Measurements from ENCODE around the gene GALK2. TPM values are rescaled to one million over a fixed set of nuclear protein-coding genes. Genes with fewer than 3 reads are reported as not detected.

GALK2 gene
- total RNA-seq, 4 donors from 2014 or later, result 34.5 to 56.6 (median 47.4) TPM

- H3K27ac ChIP-seq, result peak overlapping the region in 3 of 4 donors; percentile 89 to 96 (median 94)
- peaks cover 3 to 64% (median 17%) of the 10 kb centered on the region in 4 donors for H3K4me1 ChIP-seq
- H3K36me3 ChIP-seq, result no peaks in the 10 kb centered on the region
Measured at GRCh38 chr15:49155834-49156627, 14.0 kb upstream of the GALK2 start.

GRCh38 chr15:49163678-49164077 lies 6.4 kb upstream of the GALK2 start:
- H3K4me3 ChIP-seq, result no peak overlapping the region
- H3K27ac ChIP-seq, result no peak overlapping the region
- no peak for DNase-seq (ENCODE audit: low spot score in 2 of 2)
- no peaks in the 10 kb centered on the region for H3K27me3 ChIP-seq
- no peaks in the 10 kb centered on the region for H3K9me3 ChIP-seq
- no peak for TF ChIP-seq POLR2A (IDR thresholded peaks at IDR 0.05)
- TF ChIP-seq EP300 (IDR thresholded peaks at IDR 0.05), result no peak
- TF ChIP-seq CTCF (IDR thresholded peaks at IDR 0.05), result no peak
- H3K4me1 ChIP-seq, result peaks cover 0 to 4% (median 0%) of the 10 kb centered on the region in 4 donors
- H3K36me3 ChIP-seq, result peaks cover 0 to 27% (median 0%) of the 10 kb centered on the region in 3 donors
- WGBS, 2 donors, result 77 to 87% methylated on average over 1 of the region's 1 CpG

More at GRCh38 chr15:49155834-49156627, 14.0 kb upstream of the GALK2 start:
- DNase-seq (ENCODE audit: low spot score in 2 of 2), result no peak
- Histone ChIP-seq H3K9me3 (no peaks in the 10 kb centered on the region), H3K27me3 (no peaks in the 10 kb centered on the region), H3K4me3 (peak overlapping the region; percentile 76 to 96 (median 88))
- 0 to 1% methylated on average over 26 of the region's 26 CpGs for WGBS, 2 donors
- TF ChIP-seq CTCF (IDR thresholded peaks at IDR 0.05) (no peak), POLR2A (IDR thresholded peaks at IDR 0.05) (no peak), EP300 (IDR thresholded peaks at IDR 0.05) (no peak)

- H3K27ac ChIP-seq, result no peak overlapping the region
- peaks cover 0 to 27% (median 0%) of the 10 kb centered on the region in 3 donors for H3K36me3 ChIP-seq
- no peak overlapping the region for H3K4me3 ChIP-seq
- no peaks in the 10 kb centered on the region for H3K9me3 ChIP-seq
- DNase-seq (ENCODE audit: low spot score in 2 of 2), result no peak
- peaks cover 0 to 4% (median 0%) of the 10 kb centered on the region in 4 donors for H3K4me1 ChIP-seq
- TF ChIP-seq CTCF (IDR thresholded peaks at IDR 0.05) (no peak), EP300 (IDR thresholded peaks at IDR 0.05) (no peak), POLR2A (IDR thresholded peaks at IDR 0.05) (no peak)
- H3K27me3 ChIP-seq, result no peaks in the 10 kb centered on the region
Measured at GRCh38 chr15:49164865-49165264, 5.2 kb upstream of the GALK2 start.

GRCh38 chr15:49168016-49168415 lies 2.0 kb upstream of the GALK2 start:
- no peak overlapping the region for H3K4me3 ChIP-seq
- H3K27ac ChIP-seq, result no peak overlapping the region
- 55 to 64% methylated on average over 3 of the region's 3 CpGs for WGBS, 2 donors
- DNase-seq (ENCODE audit: low spot score in 2 of 2), result no peak
- peaks cover 0 to 11% (median 0%) of the 10 kb centered on the region in 3 donors for H3K36me3 ChIP-seq
- TF ChIP-seq EP300 (IDR thresholded peaks at IDR 0.05) (no peak), POLR2A (IDR thresholded peaks at IDR 0.05) (no peak), CTCF (IDR thresholded peaks at IDR 0.05) (no peak)
- no peaks in the 10 kb centered on the region for H3K9me3 ChIP-seq
- no peaks in the 10 kb centered on the region for H3K27me3 ChIP-seq
- H3K4me1 ChIP-seq, result peaks cover 0 to 29% (median 9%) of the 10 kb centered on the region in 4 donors

GRCh38 chr15:49171790-49172189 lies 1.7 kb downstream of the GALK2 start:
- Histone ChIP-seq H3K4me3 (no peak overlapping the region), H3K4me1 (peaks cover 0 to 44% (median 9%) of the 10 kb centered on the region in 4 donors), H3K27me3 (no peaks in the 10 kb centered on the region), H3K9me3 (no peaks in the 10 kb centered on the region), H3K27ac (no peak overlapping the region), H3K36me3 (no peaks in the 10 kb centered on the region)
- no peak for TF ChIP-seq CTCF (IDR thresholded peaks at IDR 0.05)
- TF ChIP-seq POLR2A (IDR thresholded peaks at IDR 0.05), result no peak
- TF ChIP-seq EP300 (IDR thresholded peaks at IDR 0.05), result no peak
- 97% methylated on average over 12 of the region's 12 CpGs for WGBS, 2 donors
- no peak for DNase-seq (ENCODE audit: low spot score in 2 of 2)

Measured in tibial nerve (tissue), 4 donors.